ENCODE results near the gene MVB12B. TPM values are rescaled to one million over a fixed set of nuclear protein-coding genes. Genes with fewer than 3 reads are reported as not detected.

Gene MVB12B
- polyA plus RNA-seq, 3 donors: 1.9 to 6.2 (median 4.7) TPM

- WGBS, 3 donors: 73 to 93% (median 90%) methylated on average over 10 of the region's 10 CpGs
- H3K27ac ChIP-seq (ENCODE audit: low read depth, low read length): no peak overlapping the region
These were observed 195.5 kb downstream of the MVB12B start for GRCh38 chr9:126521976-126522590.

DNA sequence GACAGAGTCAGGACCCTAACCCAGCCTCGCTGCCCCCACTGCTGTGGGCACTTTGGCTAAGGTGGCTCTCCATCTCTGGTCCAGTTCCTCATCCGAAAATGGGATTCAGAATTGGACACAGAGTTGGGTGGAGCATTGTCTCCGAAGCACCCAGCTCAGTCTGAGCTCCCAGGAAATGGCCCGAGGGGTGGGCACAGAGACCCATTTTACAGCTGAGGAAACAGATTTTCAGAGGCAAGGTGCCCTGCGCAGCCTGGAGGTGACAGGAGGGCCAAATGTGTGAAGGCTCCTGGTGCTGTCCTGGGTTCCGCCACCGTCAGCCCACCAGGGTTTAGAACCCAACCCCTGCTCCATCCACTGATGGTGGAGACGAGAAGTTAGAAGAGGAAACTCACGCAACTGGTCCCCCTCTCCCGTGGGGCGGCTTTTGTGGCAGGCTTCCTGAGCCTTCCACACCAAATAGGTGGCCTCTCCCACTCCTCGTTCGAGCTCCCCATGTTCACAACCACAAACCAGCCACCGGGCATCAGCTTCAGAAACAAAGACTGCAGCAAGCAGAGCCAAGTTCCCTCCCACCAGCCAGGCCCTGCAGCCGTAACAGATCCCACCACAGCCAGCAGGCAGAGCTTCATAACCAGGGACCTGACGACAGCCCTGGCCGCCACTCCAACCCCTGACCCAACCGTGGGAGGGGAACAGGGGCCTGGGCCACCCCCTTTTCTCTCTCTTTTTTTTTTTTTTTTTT is 196.2 kb downstream of the MVB12B start:
- 54 to 56% (median 55%) methylated on average over 18 of the region's 18 CpGs for WGBS, 3 donors

GRCh38 chr9:126523611-126524111 is 197.0 kb downstream of the MVB12B start:
- no peak overlapping the region for H3K27ac ChIP-seq (ENCODE audit: low read depth, low read length)
- 32 to 59% (median 38%) methylated on average over 9 of the region's 9 CpGs for WGBS, 3 donors

More for the DNA sequence above, 196.2 kb downstream of the MVB12B start:
- no peak overlapping the region for H3K27ac ChIP-seq (ENCODE audit: low read depth, low read length)

DNA sequence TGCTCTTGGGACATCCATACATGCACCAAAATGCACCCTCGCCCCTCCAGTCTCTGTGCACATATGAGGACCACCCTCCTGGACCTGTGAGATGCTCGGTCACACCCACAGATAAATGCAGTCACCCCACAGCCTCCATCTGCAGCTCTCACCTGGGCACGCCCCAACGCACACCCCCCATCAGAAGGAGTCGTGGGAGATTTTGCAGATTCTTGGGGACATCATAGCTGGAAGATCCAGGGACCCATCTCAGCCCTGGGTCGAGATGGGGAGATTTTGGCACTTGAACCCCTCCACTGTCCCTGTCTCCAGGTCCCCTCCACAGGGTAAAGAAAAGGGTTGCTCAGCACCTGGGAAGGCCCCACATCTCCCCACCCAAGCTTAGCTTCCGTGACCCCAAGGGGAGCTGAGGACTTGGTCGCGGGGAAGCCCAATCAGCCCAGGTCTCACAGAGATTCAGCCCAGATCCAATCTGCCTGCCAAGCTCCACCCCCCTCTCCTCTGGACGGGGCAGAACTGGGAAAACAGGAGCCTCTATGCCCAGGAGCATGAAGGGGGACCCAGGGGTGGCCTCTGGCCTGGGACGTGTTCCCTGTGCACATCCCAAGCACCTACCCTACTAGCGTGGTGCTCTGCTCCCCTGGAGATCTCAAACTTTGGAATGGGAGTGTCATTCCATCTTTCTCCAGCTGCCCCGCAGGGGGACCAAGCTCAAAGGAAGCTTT is 197.9 kb downstream of the MVB12B start:
- no peak overlapping the region for H3K27ac ChIP-seq (ENCODE audit: low read depth, low read length)
- 61 to 80% (median 79%) methylated on average over 13 of the region's 13 CpGs for WGBS, 3 donors

DNA sequence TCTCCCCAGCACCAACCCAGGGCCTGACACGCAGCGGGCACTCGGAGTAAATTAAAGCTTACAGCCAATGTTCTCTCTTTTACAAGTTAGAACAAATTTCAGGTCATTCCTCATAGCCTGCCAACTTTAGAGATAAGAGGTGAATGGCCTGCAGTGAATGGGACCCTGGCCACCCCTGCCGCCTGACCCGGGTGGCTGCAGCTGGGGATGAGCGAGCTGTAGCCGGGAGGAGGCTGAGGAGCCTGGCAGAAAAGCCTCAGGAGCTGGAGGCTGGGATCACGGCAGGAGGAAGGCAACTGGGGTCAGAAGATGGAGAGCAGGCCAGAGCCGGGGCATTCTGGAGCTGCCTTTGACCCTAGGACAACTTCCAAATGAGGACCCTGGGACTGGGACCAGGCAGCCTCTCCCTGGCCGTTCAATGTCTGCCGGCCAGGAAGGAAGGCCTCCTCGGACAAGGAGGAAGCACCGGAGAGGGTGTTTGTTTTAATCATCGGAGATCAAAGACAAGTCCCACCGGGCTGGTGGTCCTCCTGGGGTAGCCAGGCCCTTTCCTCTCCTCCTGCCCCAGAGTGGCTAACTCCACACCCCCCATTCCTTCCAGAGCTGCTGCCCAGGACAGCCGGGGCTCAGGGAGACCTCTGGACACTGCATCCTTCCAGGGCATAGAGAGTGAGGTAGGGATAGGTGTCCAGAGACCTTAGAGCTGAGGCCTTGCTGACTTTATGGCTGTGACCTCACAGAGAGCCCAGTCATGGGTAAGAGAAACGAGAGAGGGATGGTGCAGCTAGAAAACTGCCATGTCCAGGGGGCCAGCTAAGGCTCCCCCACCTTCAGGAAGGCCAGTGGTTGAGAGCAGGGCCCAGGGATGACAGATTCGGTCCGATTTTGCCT is 199.8 kb downstream of the MVB12B start:
- no peak overlapping the region for H3K27ac ChIP-seq (ENCODE audit: low read depth, low read length)
- WGBS, 3 donors: 64 to 80% (median 74%) methylated on average over 19 of the region's 19 CpGs

GRCh38 chr9:126527109-126527825 is 200.6 kb downstream of the MVB12B start:
- WGBS, 3 donors: 85 to 90% (median 89%) methylated on average over 20 of the region's 20 CpGs

DNA sequence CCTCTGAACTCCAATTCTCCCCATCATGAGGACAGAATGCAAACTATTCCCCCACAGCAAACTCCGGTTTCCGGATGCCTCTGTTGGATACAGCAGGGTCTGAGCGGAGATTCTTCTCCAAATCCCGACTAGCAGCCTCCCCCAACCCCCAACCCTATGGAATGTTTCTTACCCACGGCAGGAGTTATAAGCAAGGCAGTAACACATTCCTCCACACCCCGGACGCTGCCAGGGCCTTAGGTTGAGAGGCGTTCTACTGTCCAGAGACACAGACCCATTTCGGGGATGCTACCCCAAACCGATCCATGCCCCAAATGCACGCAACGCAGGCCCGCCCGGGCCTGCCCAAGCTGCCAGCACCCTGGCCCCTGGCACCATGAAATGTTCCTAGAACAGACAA is 201.5 kb downstream of the MVB12B start:
- H3K27ac ChIP-seq (ENCODE audit: low read depth, low read length): no peak overlapping the region
- 85 to 90% (median 90%) methylated on average over 14 of the region's 14 CpGs for WGBS, 3 donors

More at GRCh38 chr9:126527109-126527825, 200.6 kb downstream of the MVB12B start:
- H3K27ac ChIP-seq (ENCODE audit: low read depth, low read length): no peak overlapping the region

DNA sequence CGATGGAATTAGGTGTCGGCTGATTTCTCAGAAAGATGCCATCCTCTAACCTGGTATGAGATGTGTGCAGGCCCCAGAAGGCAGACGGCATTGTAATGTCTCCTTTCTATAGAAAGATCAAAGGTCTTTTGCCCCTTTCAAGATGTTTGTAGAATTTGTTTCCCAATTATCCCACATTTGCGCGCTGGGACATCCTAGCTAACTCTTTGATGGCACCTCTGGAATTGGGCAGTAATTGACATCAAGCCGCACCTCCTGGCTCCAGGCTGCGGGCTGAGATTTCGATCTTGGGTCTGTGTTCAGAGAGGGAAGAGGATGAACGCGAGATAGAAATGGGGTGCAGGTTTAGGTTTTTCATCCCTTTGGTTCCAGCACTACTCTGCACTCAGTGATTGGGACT is 202.3 kb downstream of the MVB12B start:
- no peak overlapping the region for H3K27ac ChIP-seq (ENCODE audit: low read depth, low read length)
- 93 to 97% (median 95%) methylated on average over 10 of the region's 10 CpGs for WGBS, 3 donors

GRCh38 chr9:126531035-126531571 is 204.5 kb downstream of the MVB12B start:
- 68 to 80% (median 69%) methylated on average over 10 of the region's 10 CpGs for WGBS, 3 donors

DNA sequence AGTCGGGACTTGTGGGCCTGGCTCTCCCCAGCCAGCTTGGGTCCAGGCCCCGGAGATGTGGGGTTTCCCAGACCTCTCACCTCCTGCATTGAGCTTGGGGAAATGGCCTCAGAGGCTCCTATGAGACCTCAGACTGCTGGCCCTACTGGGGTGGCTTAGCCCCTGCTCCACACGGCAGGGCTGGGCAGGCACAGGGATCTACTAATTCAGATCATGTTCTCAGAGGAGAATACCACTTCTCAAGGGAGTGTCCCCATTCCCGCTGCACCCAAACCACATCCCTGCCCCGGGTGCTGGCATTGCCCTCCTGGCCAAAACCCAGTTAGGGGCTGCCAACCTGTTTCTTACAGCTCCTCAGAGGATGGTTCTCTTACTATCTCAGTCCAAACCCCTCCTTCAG is 205.0 kb downstream of the MVB12B start:
- WGBS, 3 donors: 57 to 66% (median 64%) methylated on average over 5 of the region's 5 CpGs
- H3K27ac ChIP-seq (ENCODE audit: low read depth, low read length): no peak overlapping the region

More at GRCh38 chr9:126531035-126531571, 204.5 kb downstream of the MVB12B start:
- H3K27ac ChIP-seq (ENCODE audit: low read depth, low read length): no peak overlapping the region

- no peak overlapping the region for H3K27ac ChIP-seq (ENCODE audit: low read depth, low read length)
- WGBS, 3 donors: 49 to 74% (median 58%) methylated on average over 9 of the region's 9 CpGs
These were observed 205.4 kb downstream of the MVB12B start for GRCh38 chr9:126532019-126532462.

DNA sequence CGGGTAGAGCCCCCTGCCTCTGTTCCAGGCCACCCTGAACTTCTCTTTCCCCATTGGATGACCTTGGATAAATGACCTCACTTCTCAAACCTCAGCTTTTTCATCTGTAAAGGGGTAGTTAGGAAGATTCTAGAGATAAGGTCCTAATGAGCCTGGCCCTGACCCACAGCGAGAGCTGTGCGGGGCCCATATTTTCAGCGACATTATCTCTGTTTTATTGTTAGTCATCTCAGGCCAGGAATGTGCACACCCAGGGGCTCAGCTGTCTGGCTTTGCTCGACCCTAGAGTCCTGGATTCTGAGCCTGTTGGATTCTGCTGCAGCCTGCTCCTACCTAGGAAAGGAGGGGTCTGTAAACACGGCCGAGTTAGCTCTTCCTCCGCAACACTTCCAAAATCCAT is 205.9 kb downstream of the MVB12B start:
- WGBS, 3 donors: 48 to 69% (median 59%) methylated on average over 8 of the region's 8 CpGs

DNA sequence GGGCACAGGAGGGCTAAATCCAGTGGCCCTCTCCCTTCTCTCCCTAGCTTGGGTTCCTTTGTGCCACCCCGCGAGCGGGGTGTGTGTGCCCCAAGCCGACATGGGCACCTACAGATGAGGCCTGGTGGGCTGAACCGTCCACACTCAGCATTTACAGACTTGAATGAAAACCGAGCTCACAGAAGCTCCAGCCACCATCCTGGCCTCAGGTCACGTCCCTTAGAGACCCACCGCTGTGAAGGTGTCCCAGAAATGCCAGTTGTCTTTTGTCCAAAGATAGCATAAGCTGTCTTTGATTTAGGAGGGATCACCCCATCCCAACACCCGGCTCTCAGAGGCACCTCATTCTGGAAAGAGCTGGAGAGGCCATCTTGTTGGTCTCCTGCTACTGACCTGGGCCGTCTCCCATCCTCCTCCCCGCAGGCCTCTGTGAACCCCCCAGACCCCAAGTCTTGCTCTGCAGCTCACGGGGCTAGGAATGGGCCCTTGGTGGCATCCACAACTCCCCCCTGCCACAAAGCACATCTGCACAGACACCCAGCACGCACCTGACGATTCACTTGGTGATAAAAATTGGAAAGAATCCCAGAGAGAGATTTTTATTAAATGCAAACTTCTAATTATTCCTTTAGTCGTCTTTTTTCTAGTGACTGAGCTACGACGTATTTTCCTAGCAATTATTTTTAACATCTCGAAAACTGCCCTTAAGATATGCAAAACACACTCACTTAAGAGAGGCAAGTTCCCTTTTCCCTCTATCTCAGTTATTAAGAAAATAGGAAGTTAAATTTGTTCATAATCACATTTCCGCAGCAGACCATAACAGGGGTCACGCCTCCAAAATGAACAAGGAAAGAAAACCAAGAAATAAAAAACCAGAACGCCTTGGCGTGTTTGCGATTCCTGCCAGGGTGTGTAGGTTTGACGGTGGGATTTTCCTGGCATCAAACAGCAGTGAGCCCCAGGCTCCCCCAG is 206.6 kb downstream of the MVB12B start:
- no peak overlapping the region for H3K27ac ChIP-seq (ENCODE audit: low read depth, low read length)
- WGBS, 3 donors: 65 to 76% (median 75%) methylated on average over 24 of the region's 24 CpGs

More for the DNA sequence above, 205.9 kb downstream of the MVB12B start:
- H3K27ac ChIP-seq (ENCODE audit: low read depth, low read length): no peak overlapping the region

DNA sequence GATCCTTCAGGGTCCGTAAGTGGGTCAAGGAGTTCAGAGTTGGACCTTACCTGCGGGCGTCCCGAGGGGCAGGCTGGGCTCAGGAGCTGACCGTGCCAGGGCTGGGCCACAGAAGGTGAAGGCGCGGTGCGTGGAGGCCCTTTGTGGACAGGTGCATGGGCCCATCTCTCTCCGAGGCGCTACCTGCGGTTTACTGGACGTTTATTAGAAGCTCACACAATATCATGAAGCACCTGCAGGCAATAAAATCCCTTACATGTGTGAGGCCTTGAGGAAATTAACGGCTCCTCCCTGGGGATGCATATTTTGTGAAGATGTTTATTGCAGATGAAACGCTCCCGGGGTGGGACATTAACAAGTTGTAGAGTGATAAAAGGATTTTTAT is 207.3 kb downstream of the MVB12B start:
- WGBS, 3 donors: 47 to 56% (median 48%) methylated on average over 15 of the region's 15 CpGs
- H3K27ac ChIP-seq (ENCODE audit: low read depth, low read length): no peak overlapping the region

DNA sequence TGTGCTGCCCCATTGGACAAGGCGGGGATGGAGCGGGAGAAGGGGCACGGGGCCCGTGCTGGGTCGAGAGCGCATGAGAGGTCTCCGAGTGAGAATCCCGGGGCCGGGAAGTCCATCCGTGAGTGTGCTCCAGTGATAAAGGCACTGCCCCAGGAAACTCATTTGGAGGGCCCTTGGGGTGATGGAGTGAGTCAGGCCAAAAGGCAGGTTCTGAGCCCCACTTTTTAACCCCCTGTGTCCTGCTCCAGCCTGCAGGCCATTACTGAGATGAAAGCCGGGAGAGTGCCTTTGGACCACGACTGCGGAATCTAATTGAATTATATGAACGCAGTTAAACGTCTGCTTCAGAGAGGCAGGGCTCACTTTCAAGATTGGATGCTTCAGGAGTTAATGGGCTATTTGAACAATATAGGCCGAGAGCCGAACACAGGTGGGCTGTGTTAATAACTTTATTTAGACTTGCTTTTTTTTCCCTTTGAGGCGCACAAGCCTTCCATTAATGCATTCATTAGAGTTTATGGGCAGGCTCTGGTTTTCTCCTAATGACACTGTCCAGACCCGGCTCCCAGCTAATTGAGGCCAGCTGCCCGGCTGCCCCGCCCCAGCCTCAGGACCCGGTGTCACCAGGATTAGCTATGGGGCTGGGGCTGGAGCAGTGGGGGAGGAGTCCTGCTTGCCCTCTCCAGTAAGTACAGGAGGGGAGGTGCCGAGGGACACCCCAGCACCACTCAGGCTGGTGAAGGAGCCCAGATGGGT is 208.0 kb downstream of the MVB12B start:
- whole genome bisulfite sequencing, 3 donors: 36 to 57% (median 53%) methylated on average over 23 of the region's 23 CpGs

More for the DNA sequence above, 208.0 kb downstream of the MVB12B start:
- H3K27ac ChIP-seq (ENCODE audit: low read depth, low read length): no peak overlapping the region

All from adipose tissue (tissue), 3 donors.